Immature natural killer cell (primary cell): ENCODE data around the gene LDHA. TPM values are rescaled to one million over a fixed set of nuclear protein-coding genes. Genes with fewer than 3 reads are reported as not detected.
A peak's percentile ranks its signal among the peaks of the same experiment; 100 is the strongest.

Experiments used
- DNase-seq, 3 donors: peaks; one replicate each; pipeline ENCODE4 v3.0.0; 2022; ENCODE audit warnings: mixed read lengths in 1 of 3
- H3K27ac Mint-ChIP-seq, 6 donors: one replicate each; pipeline ENCODE4 v1.8.0; 2020; ENCODE audit warnings: mixed read lengths in 6 of 6, mild to moderate bottlenecking in 5 of 6, inconsistent platforms in 4 of 6, moderate library complexity in 3 of 6
- H3K27me3 Mint-ChIP-seq, 3 donors: one replicate each; pipeline ENCODE4 v1.8.0; 2020 to 2021; ENCODE audit warnings: low read depth in 3 of 3, mild to moderate bottlenecking in 3 of 3, mixed read lengths in 3 of 3, moderate library complexity in 3 of 3, inconsistent platforms in 1 of 3
- H3K36me3 Mint-ChIP-seq, 3 donors: one replicate each; pipeline ENCODE4 v1.8.0; 2020; ENCODE audit warnings: mixed read lengths in 3 of 3, inconsistent platforms in 2 of 3, mild to moderate bottlenecking in 2 of 3
- H3K4me1 Mint-ChIP-seq, 2 donors: one replicate each; pipeline ENCODE4 v1.8.0; 2020; ENCODE audit warnings: inconsistent platforms in 2 of 2, mild to moderate bottlenecking in 2 of 2, mixed read lengths in 2 of 2, moderate library complexity in 1 of 2
- H3K4me3 Mint-ChIP-seq, 5 donors: one replicate each; pipeline ENCODE4 v1.8.0; 2020; ENCODE audit warnings: mild to moderate bottlenecking in 5 of 5, mixed read lengths in 5 of 5, inconsistent platforms in 3 of 5, moderate library complexity in 3 of 5
- H3K9me3 Mint-ChIP-seq, 6 donors: one replicate each; pipeline ENCODE4 v1.8.0; 2020; ENCODE audit warnings: mild to moderate bottlenecking in 6 of 6, mixed read lengths in 6 of 6, inconsistent platforms in 4 of 6, moderate library complexity in 3 of 6
- polyA plus RNA-seq, 3 donors: library from polyadenylated mRNA; unstranded; fragments of 300-500 nt; fragmentation: Illumina TruSeq; gene quantifications; one replicate each; pipeline ENCODE4 v1.2.3, GENCODE V29; 2021

Gene LDHA
- 100 to 1,000 TPM; 395 to 593 (median 422) TPM for polyA plus RNA-seq

- H3K27ac Mint-ChIP-seq, result peak within 1 kb of the TSS; percentile 94 to 99 (median 98)
- peak; percentile 94 to 98 (median 97) for DNase-seq
- peaks cover 23 to 32% (median 31%) of the 10 kb centered on the region in 3 donors for H3K27me3 Mint-ChIP-seq
- H3K9me3 Mint-ChIP-seq, result peaks cover 0 to 2% (median 0%) of the 10 kb centered on the region in 6 donors
- peaks cover 8 to 14% (median 8%) of the 10 kb centered on the region in 3 donors for H3K36me3 Mint-ChIP-seq
- H3K4me1 Mint-ChIP-seq, result peaks cover 44 to 56% of the 10 kb centered on the region in 2 donors
- H3K4me3 Mint-ChIP-seq, result peak within 1 kb of the TSS; percentile 96 to 98 (median 97)
These were observed at the start of gene LDHA for GRCh38 chr11:18394275-18394927. Gene LDHA, plus strand, starts transcription at chr11:18394563. Its CDS starts 2,280 bp downstream, at chr11:18396843.

GRCh38 chr11:18347471-18348125 lies 46.8 kb upstream of the LDHA start:
- no peak overlapping the region for H3K27ac Mint-ChIP-seq
- H3K36me3 Mint-ChIP-seq, result peaks cover 25 to 41% (median 27%) of the 10 kb centered on the region in 3 donors
- H3K4me3 Mint-ChIP-seq, result no peak overlapping the region
- no peaks in the 10 kb centered on the region for H3K27me3 Mint-ChIP-seq
- DNase-seq, result no peak
- no peaks in the 10 kb centered on the region for H3K4me1 Mint-ChIP-seq
- no peaks in the 10 kb centered on the region for H3K9me3 Mint-ChIP-seq

- H3K4me3 Mint-ChIP-seq, result no peak overlapping the region
- H3K4me1 Mint-ChIP-seq, result no peaks in the 10 kb centered on the region
- no peaks in the 10 kb centered on the region for H3K9me3 Mint-ChIP-seq
- peaks cover 11 to 47% (median 29%) of the 10 kb centered on the region in 3 donors for H3K36me3 Mint-ChIP-seq
- no peak for DNase-seq
- H3K27me3 Mint-ChIP-seq, result peaks cover 0 to 2% (median 0%) of the 10 kb centered on the region in 3 donors
- H3K27ac Mint-ChIP-seq, result peak overlapping the region in 2 of 6 donors; percentile 29 to 36
These were observed 41.8 kb upstream of the LDHA start for GRCh38 chr11:18352581-18352980.

GRCh38 chr11:18358646-18359045 lies 35.7 kb upstream of the LDHA start:
- no peaks in the 10 kb centered on the region for H3K4me1 Mint-ChIP-seq
- no peaks in the 10 kb centered on the region for H3K9me3 Mint-ChIP-seq
- H3K27ac Mint-ChIP-seq, result no peak overlapping the region
- H3K27me3 Mint-ChIP-seq, result peaks cover 0 to 2% (median 0%) of the 10 kb centered on the region in 3 donors
- no peak for DNase-seq
- peaks cover 18 to 47% (median 22%) of the 10 kb centered on the region in 3 donors for H3K36me3 Mint-ChIP-seq
- H3K4me3 Mint-ChIP-seq, result no peak overlapping the region

GRCh38 chr11:18361154-18361553 lies 33.2 kb upstream of the LDHA start:
- peaks cover 0 to 4% of the 10 kb centered on the region in 2 donors for H3K4me1 Mint-ChIP-seq
- H3K36me3 Mint-ChIP-seq, result peaks cover 19 to 51% (median 25%) of the 10 kb centered on the region in 3 donors
- H3K9me3 Mint-ChIP-seq, result no peaks in the 10 kb centered on the region
- no peak overlapping the region for H3K27ac Mint-ChIP-seq
- no peak for DNase-seq
- no peak overlapping the region for H3K4me3 Mint-ChIP-seq
- H3K27me3 Mint-ChIP-seq, result no peaks in the 10 kb centered on the region

- Mint-ChIP-seq H3K27ac (no peak overlapping the region), H3K4me3 (no peak overlapping the region)
- no peak for DNase-seq
These were observed 29.8 kb upstream of the LDHA start for GRCh38 chr11:18364495-18365073.

GRCh38 chr11:18365741-18366140 lies 28.6 kb upstream of the LDHA start:
- DNase-seq, result no peak
- Mint-ChIP-seq H3K27me3 (no peaks in the 10 kb centered on the region), H3K36me3 (peaks cover 11 to 36% (median 15%) of the 10 kb centered on the region in 3 donors), H3K27ac (peak overlapping the region in 1 of 6 donors; percentile 22), H3K9me3 (no peaks in the 10 kb centered on the region), H3K4me1 (peaks cover 0 to 7% of the 10 kb centered on the region in 2 donors), H3K4me3 (no peak overlapping the region)

More at GRCh38 chr11:18364495-18365073, 29.8 kb upstream of the LDHA start:
- Mint-ChIP-seq H3K36me3 (peaks cover 11 to 36% (median 15%) of the 10 kb centered on the region in 3 donors), H3K9me3 (no peaks in the 10 kb centered on the region), H3K4me1 (peaks cover 0 to 7% of the 10 kb centered on the region in 2 donors), H3K27me3 (no peaks in the 10 kb centered on the region)

GRCh38 chr11:18366286-18366685 lies 28.1 kb upstream of the LDHA start:
- no peak for DNase-seq
- Mint-ChIP-seq H3K36me3 (peaks cover 11 to 36% (median 15%) of the 10 kb centered on the region in 3 donors), H3K4me1 (peaks cover 0 to 7% of the 10 kb centered on the region in 2 donors), H3K27me3 (no peaks in the 10 kb centered on the region), H3K9me3 (no peaks in the 10 kb centered on the region), H3K4me3 (no peak overlapping the region), H3K27ac (peak overlapping the region in 5 of 6 donors; percentile 22 to 76 (median 35))

- H3K27me3 Mint-ChIP-seq, result no peaks in the 10 kb centered on the region
- H3K4me3 Mint-ChIP-seq, result no peak overlapping the region
- DNase-seq, result no peak
- peak overlapping the region in 5 of 6 donors; percentile 3 to 31 (median 15) for H3K27ac Mint-ChIP-seq
- H3K36me3 Mint-ChIP-seq, result peaks cover 11 to 32% (median 15%) of the 10 kb centered on the region in 3 donors
- no peaks in the 10 kb centered on the region for H3K9me3 Mint-ChIP-seq
- peaks cover 0 to 7% of the 10 kb centered on the region in 2 donors for H3K4me1 Mint-ChIP-seq
These were observed 26.9 kb upstream of the LDHA start for GRCh38 chr11:18367431-18367830.

GRCh38 chr11:18368221-18368620 lies 26.1 kb upstream of the LDHA start:
- Mint-ChIP-seq H3K27ac (peak overlapping the region in 4 of 6 donors; percentile 9 to 26 (median 21)), H3K4me1 (peaks cover 0 to 7% of the 10 kb centered on the region in 2 donors), H3K9me3 (no peaks in the 10 kb centered on the region), H3K27me3 (no peaks in the 10 kb centered on the region), H3K36me3 (peaks cover 11 to 28% (median 14%) of the 10 kb centered on the region in 3 donors), H3K4me3 (no peak overlapping the region)
- no peak for DNase-seq

- no peak for DNase-seq
- H3K27me3 Mint-ChIP-seq, result no peaks in the 10 kb centered on the region
- peaks cover 7 to 20% (median 8%) of the 10 kb centered on the region in 3 donors for H3K36me3 Mint-ChIP-seq
- no peaks in the 10 kb centered on the region for H3K9me3 Mint-ChIP-seq
- H3K4me1 Mint-ChIP-seq, result peaks cover 0 to 7% of the 10 kb centered on the region in 2 donors
- H3K4me3 Mint-ChIP-seq, result no peak overlapping the region
- H3K27ac Mint-ChIP-seq, result peak overlapping the region in 1 of 6 donors; percentile 20
These were observed 25.0 kb upstream of the LDHA start for GRCh38 chr11:18369398-18369797.

GRCh38 chr11:18371279-18371678 lies 23.1 kb upstream of the LDHA start:
- DNase-seq, result no peak
- no peak overlapping the region for H3K4me3 Mint-ChIP-seq
- H3K27ac Mint-ChIP-seq, result peak overlapping the region in 1 of 6 donors; percentile 14
- H3K27me3 Mint-ChIP-seq, result no peaks in the 10 kb centered on the region
- no peaks in the 10 kb centered on the region for H3K9me3 Mint-ChIP-seq
- H3K36me3 Mint-ChIP-seq, result peaks cover 1 to 11% (median 4%) of the 10 kb centered on the region in 3 donors
- H3K4me1 Mint-ChIP-seq, result peaks cover 0 to 2% of the 10 kb centered on the region in 2 donors

- peaks cover 0 to 2% (median 0%) of the 10 kb centered on the region in 3 donors for H3K36me3 Mint-ChIP-seq
- H3K27ac Mint-ChIP-seq, result no peak overlapping the region
- no peaks in the 10 kb centered on the region for H3K9me3 Mint-ChIP-seq
- H3K27me3 Mint-ChIP-seq, result no peaks in the 10 kb centered on the region
- H3K4me3 Mint-ChIP-seq, result no peak overlapping the region
- DNase-seq, result no peak
- H3K4me1 Mint-ChIP-seq, result no peaks in the 10 kb centered on the region
These were observed 22.2 kb upstream of the LDHA start for GRCh38 chr11:18372201-18372600.

- Mint-ChIP-seq H3K4me3 (no peak overlapping the region), H3K27ac (no peak overlapping the region), H3K4me1 (no peaks in the 10 kb centered on the region), H3K36me3 (no peaks in the 10 kb centered on the region), H3K9me3 (no peaks in the 10 kb centered on the region), H3K27me3 (no peaks in the 10 kb centered on the region)
- no peak for DNase-seq
These were observed 19.4 kb upstream of the LDHA start for GRCh38 chr11:18374956-18375355.
